DND-41 (cell line): ENCODE measurements around the gene MAP2K5.

Experiments
- ATAC-seq: fragments of 200-7000 bp; cut with Tn5 transposase; 3 replicates; pipeline ENCODE4 v1.9.1; 2021; ENCODE audit warnings: low read depth; ENCODE audit not compliant: insufficient read depth
- DNase-seq: peaks from one replicate; pipeline ENCODE4 v3.0.0-alpha.2; 2020
- H2AFZ ChIP-seq: 2 replicates; pipeline ENCODE4 v1.6.0; 2012; ENCODE audit warnings: low read depth, low read length
- H3K27ac ChIP-seq: 2 replicates; pipeline ENCODE4 v1.5.1; 2012; ENCODE audit warnings: low read length, inconsistent platforms
- H3K27me3 ChIP-seq: fragments of 200-600 bp; sonication (generic); 2 replicates; pipeline ENCODE4 v1.6.0; 2012; ENCODE audit warnings: low read length, mild to moderate bottlenecking, inconsistent platforms; ENCODE audit not compliant: insufficient read depth, poor library complexity
- H3K36me3 ChIP-seq: 2 replicates; pipeline ENCODE4 v1.5.1; 2012; ENCODE audit warnings: low read length, inconsistent platforms; ENCODE audit not compliant: insufficient read depth
- H3K4me1 ChIP-seq: 2 replicates; pipeline ENCODE4 v1.5.1; 2012; ENCODE audit warnings: mild to moderate bottlenecking, low read length; ENCODE audit not compliant: insufficient read depth
- H3K4me2 ChIP-seq: 2 replicates; pipeline ENCODE4 v1.6.0; 2012; ENCODE audit warnings: mild to moderate bottlenecking, moderate library complexity, low read length, inconsistent platforms; ENCODE audit not compliant: insufficient read depth
- H3K4me3 ChIP-seq, 2 experiments: fragments of 200-600 bp in 1 of 2; shearing (Covaris generic) in 1 of 2; 2 replicates each; pipeline ENCODE4 v1.5.1; 2012 to 2016; ENCODE audit warnings: inconsistent platforms in 2 of 2, low read length in 2 of 2, mild to moderate bottlenecking in 2 of 2, low read depth in 1 of 2, moderate library complexity in 1 of 2
- H3K79me2 ChIP-seq: 2 replicates; pipeline ENCODE4 v1.6.0; 2012; ENCODE audit warnings: low read length, inconsistent platforms; ENCODE audit not compliant: insufficient read depth
- H3K9ac ChIP-seq: 2 replicates; pipeline ENCODE4 v1.6.0; 2012; ENCODE audit warnings: low read depth, mild to moderate bottlenecking, inconsistent platforms, low read length, moderate library complexity
- H3K9me3 ChIP-seq: 2 replicates; pipeline ENCODE4 v1.5.1; 2012; ENCODE audit warnings: low read length, moderate library complexity, mild to moderate bottlenecking, inconsistent platforms; ENCODE audit not compliant: insufficient read depth, severe bottlenecking
- H4K20me1 ChIP-seq: 2 replicates; pipeline ENCODE4 v1.6.0; 2012; ENCODE audit warnings: low read length; ENCODE audit not compliant: insufficient read depth
- EZH2 ChIP-seq: IDR thresholded peaks from 3 replicates; pipeline ENCODE4 v1.6.1; 2012; ENCODE audit warnings: borderline replicate concordance, low read depth, mild to moderate bottlenecking, moderate library complexity, low read length, inconsistent platforms; ENCODE audit not compliant: severe bottlenecking
- TF ChIP-seq, protein P1 (sequence below): IDR thresholded peaks from 2 replicates; pipeline ENCODE4 v1.5.1; 2012; ENCODE audit warnings: borderline replicate concordance, low read length, moderate library complexity, mild to moderate bottlenecking; ENCODE audit not compliant: poor library complexity, severe bottlenecking; ENCODE audit errors: extremely low read depth

The MAP2K5 gene

DNA sequence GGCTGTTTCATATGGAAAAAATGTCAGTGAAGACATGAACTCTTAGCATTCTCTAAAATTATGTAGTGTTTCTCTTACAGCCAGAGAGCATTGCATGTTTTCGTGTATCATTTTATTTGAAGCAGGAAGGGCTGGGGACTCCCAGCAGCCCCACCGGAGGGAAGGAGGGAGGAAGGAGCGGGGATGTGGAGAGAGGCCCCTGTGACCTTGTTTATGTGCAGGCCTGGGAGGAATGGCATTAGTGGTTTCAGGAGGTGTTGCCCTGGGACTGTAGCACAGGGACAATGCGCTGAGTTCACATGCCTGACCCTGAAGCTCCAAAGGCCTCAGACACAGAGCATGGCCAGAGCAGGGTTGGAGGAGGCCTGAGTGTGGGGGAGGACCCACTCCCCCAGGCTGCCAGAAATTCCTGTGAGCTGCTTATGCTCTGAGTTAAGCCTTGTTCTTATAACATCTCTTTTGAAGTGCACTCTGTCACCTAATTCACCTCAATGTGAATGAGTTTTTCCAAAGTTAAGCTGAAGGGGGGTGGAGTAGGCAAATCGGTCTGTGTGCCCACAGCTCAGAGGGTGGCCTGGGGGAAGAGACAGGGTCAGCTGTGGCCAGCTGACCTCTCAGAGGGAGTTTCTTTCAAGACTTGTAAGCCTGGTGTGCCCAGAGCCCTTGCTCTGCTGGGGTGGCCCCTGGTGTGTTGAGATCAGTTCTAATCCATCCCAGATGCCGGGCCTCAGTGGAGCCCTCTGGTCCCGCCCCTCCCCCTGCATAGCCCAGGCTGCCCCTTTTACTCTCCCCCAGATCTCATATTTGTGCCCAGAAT is 301.3 kb downstream of the MAP2K5 start:
- H3K27me3 ChIP-seq = no peaks in the 10 kb centered on the region
- no peaks in the 10 kb centered on the region for H4K20me1 ChIP-seq
- no peak overlapping the region for H3K9ac ChIP-seq
- H3K9me3 ChIP-seq = no peaks in the 10 kb centered on the region
- no peak overlapping the region for H2AFZ ChIP-seq
- no peak overlapping the region for H3K4me3 ChIP-seq
- H3K79me2 ChIP-seq = no peaks in the 10 kb centered on the region
- ATAC-seq = no peak
- no peaks in the 10 kb centered on the region for H3K36me3 ChIP-seq
- no peak overlapping the region for H3K27ac ChIP-seq
- H3K4me2 ChIP-seq = no peak overlapping the region
- DNase-seq = no peak
- peaks cover 21% of the 10 kb centered on the region for H3K4me1 ChIP-seq
- TF ChIP-seq, protein P1, sequence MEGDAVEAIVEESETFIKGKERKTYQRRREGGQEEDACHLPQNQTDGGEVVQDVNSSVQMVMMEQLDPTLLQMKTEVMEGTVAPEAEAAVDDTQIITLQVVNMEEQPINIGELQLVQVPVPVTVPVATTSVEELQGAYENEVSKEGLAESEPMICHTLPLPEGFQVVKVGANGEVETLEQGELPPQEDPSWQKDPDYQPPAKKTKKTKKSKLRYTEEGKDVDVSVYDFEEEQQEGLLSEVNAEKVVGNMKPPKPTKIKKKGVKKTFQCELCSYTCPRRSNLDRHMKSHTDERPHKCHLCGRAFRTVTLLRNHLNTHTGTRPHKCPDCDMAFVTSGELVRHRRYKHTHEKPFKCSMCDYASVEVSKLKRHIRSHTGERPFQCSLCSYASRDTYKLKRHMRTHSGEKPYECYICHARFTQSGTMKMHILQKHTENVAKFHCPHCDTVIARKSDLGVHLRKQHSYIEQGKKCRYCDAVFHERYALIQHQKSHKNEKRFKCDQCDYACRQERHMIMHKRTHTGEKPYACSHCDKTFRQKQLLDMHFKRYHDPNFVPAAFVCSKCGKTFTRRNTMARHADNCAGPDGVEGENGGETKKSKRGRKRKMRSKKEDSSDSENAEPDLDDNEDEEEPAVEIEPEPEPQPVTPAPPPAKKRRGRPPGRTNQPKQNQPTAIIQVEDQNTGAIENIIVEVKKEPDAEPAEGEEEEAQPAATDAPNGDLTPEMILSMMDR = no peak
- no peak for TF ChIP-seq EZH2

DNA sequence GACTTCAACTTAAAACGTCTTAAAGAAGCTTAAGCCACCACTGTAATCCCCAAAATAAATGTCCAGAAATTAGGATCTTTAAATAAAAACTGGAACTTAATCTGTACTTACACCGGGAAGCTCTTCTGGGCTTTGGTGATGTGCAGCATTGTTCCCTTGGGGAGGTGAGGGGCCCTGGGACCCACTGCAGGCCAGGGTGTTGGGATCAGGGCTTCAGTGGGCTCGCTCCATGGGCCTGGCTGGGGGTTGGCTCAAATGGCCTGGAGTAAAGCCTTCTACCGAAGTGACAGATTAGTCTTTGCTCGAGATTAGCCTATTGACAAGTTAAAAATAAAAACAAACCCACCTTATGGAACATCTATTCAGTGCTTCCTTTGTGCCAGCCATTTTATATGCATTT is 303.5 kb downstream of the MAP2K5 start:
- Histone ChIP-seq H3K9me3 (peaks cover 3% of the 10 kb centered on the region), H3K4me1 (peaks cover 9% of the 10 kb centered on the region), H3K27me3 (no peaks in the 10 kb centered on the region), H3K9ac (no peak overlapping the region), H3K36me3 (no peaks in the 10 kb centered on the region), H3K4me3 (no peak overlapping the region), H3K27ac (no peak overlapping the region), H3K79me2 (no peaks in the 10 kb centered on the region), H2AFZ (no peak overlapping the region), H4K20me1 (no peaks in the 10 kb centered on the region), H3K4me2 (no peak overlapping the region)
- DNase-seq (no peak), ATAC-seq (no peak)
- TF ChIP-seq, protein P1 = no peak
- no peak for TF ChIP-seq EZH2

DNA sequence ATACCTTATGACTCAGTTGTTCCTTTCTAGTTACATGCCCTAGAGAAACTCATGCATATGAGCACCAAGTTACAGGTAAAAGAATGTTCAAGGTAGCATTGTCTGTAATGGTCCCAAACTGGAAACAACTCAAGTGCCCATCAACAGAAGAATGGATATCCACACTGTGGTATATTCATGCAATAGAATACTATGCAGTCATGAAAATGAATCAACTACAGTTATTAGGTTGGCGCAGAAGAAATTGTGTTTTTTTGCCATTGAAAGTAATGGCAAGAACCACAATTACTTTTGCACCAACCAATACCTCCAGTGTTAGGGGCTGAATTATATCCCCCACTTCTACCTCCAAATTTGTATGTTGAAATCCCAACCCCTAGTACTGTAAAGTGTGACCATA is 307.0 kb downstream of the MAP2K5 start:
- no peak for TF ChIP-seq EZH2
- TF ChIP-seq, protein P1 = no peak
- Histone ChIP-seq H2AFZ (no peak overlapping the region), H3K4me1 (no peaks in the 10 kb centered on the region), H3K9me3 (peaks cover 3% of the 10 kb centered on the region), H3K27me3 (no peaks in the 10 kb centered on the region), H3K9ac (no peak overlapping the region), H3K27ac (no peak overlapping the region), H3K79me2 (no peaks in the 10 kb centered on the region), H4K20me1 (no peaks in the 10 kb centered on the region), H3K4me3 (no peak overlapping the region), H3K36me3 (no peaks in the 10 kb centered on the region), H3K4me2 (no peak overlapping the region)
- ATAC-seq (no peak), DNase-seq (no peak)
